ENCODE data around the gene PKMYT1. TPM values are rescaled to one million over a fixed set of nuclear protein-coding genes. Genes with fewer than 3 reads are reported as not detected.

The PKMYT1 gene
- total and polyA plus RNA-seq, 9 of the 15 experiments (the other 6 are each of a cell fraction or from before 2014, with no cell fraction given): 8.7 to 201 (median 37.8) TPM

GRCh38 chr16:3020247-3020603 is 40.0 kb upstream of the PKMYT1 start, which contains the start of gene TNFRSF12A (continued):
- TF ChIP-seq MNT (conservative IDR thresholded peaks at IDR 0.05) (peak; percentile 52 to 61), BRD9 (IDR thresholded peaks at IDR 0.05; ENCODE audit: low read depth, partially characterized antibody) (no peak), THRA (IDR thresholded peaks at IDR 0.05) (no peak), TAF7 (tag; IDR thresholded peaks at IDR 0.05) (peak; percentile 64), ZBTB33 (CRISPR knock-in tag; IDR thresholded peaks at IDR 0.05) (no peak), RCOR1 (IDR thresholded peaks at IDR 0.05; ENCODE audit: borderline replicate concordance in 1 of 2, low read depth in 2 of 2, low read length in 2 of 2) (no peak), POLR2B (IDR thresholded peaks at IDR 0.05; ENCODE audit: low read depth, partially characterized antibody) (peak; percentile 75), MAFF (IDR thresholded peaks at IDR 0.05; ENCODE audit: low read length) (no peak), ZNF41 (CRISPR knock-in tag; conservative IDR thresholded peaks at IDR 0.05) (no peak), TEAD4 (IDR thresholded peaks at IDR 0.05; ENCODE audit: low read length) (no peak), TEAD4 (CRISPR knock-in tag; IDR thresholded peaks at IDR 0.05; ENCODE audit: borderline replicate concordance) (no peak), HDAC6 (IDR thresholded peaks at IDR 0.05; ENCODE audit: low read depth, low read length) (no peak), EGR1 (conservative IDR thresholded peaks at IDR 0.05) (peak; percentile 49), SP1 (CRISPR knock-in tag; IDR thresholded peaks at IDR 0.05) (peak; percentile 54; the same call in 1 of the 2 replicates), L3MBTL2 (IDR thresholded peaks at IDR 0.05) (0 out of 2 replicates have a peak, but pooled peaks have one; percentile 56), PML (IDR thresholded peaks at IDR 0.05; ENCODE audit: low read length) (peak; percentile 34; the same call in 1 of the 2 replicates), MECOM (CRISPR knock-in tag; IDR thresholded peaks at IDR 0.05) (no peak), ZBTB7A (IDR thresholded peaks at IDR 0.05; ENCODE audit: borderline replicate concordance, control insufficient read depth, low read depth, low read length) (no peak), BRF1 (IDR thresholded peaks at IDR 0.05; ENCODE audit: borderline replicate concordance, extremely low read depth, insufficient read length) (no peak), OTX1 (CRISPR knock-in tag; IDR thresholded peaks at IDR 0.05) (no peak), ID3 (CRISPR knock-in tag; IDR thresholded peaks at IDR 0.05) (no peak), ID3 (tag; IDR thresholded peaks at IDR 0.05) (no peak), ZNF133 (CRISPR knock-in tag; IDR thresholded peaks at IDR 0.05) (no peak), CREB3L1 (IDR thresholded peaks at IDR 0.05; ENCODE audit: borderline replicate concordance, low read depth) (peak; percentile 12; the same call in 1 of the 2 replicates)
